Stimulated activated naive CD8-positive, alpha-beta T cell treated with anti-CD3 and anti-CD28 coated beads, Interleukin-15, amount 100 ng/mL, for 72 hours (primary cell): ENCODE measurements around the gene SMTN.
A peak's percentile ranks its signal among the peaks of the same experiment; 100 is the strongest.

Experiments
- ATAC-seq: fragments of 150-1000 bp; cut with Tn5 transposase; 2 replicates; pipeline ENCODE4 v1.10.0; 2021; ENCODE audit warnings: mild to moderate bottlenecking, moderate library complexity
- DNase-seq, 2 donors: peaks; one replicate each; pipeline ENCODE4 v3.0.0; 2021 to 2022
- H3K27ac Mint-ChIP-seq, 2 donors: one replicate each; pipeline ENCODE4 v1.8.0; 2022; ENCODE audit warnings: mild to moderate bottlenecking in 2 of 2, mixed read lengths in 2 of 2, moderate library complexity in 2 of 2
- H3K27me3 Mint-ChIP-seq: one replicate; pipeline ENCODE4 v1.8.0; 2022; ENCODE audit warnings: mixed read lengths
- H3K4me1 Mint-ChIP-seq: one replicate; pipeline ENCODE4 v1.8.0; 2022; ENCODE audit warnings: mild to moderate bottlenecking, mixed read lengths
- H3K4me3 Mint-ChIP-seq, 2 donors: one replicate each; pipeline ENCODE4 v1.8.0; 2022; ENCODE audit warnings: mild to moderate bottlenecking in 2 of 2, mixed read lengths in 2 of 2, moderate library complexity in 1 of 2
- H3K9me3 Mint-ChIP-seq, 2 donors: one replicate each; pipeline ENCODE4 v1.8.0; 2022; ENCODE audit warnings: mixed read lengths in 2 of 2

SMTN gene

DNA sequence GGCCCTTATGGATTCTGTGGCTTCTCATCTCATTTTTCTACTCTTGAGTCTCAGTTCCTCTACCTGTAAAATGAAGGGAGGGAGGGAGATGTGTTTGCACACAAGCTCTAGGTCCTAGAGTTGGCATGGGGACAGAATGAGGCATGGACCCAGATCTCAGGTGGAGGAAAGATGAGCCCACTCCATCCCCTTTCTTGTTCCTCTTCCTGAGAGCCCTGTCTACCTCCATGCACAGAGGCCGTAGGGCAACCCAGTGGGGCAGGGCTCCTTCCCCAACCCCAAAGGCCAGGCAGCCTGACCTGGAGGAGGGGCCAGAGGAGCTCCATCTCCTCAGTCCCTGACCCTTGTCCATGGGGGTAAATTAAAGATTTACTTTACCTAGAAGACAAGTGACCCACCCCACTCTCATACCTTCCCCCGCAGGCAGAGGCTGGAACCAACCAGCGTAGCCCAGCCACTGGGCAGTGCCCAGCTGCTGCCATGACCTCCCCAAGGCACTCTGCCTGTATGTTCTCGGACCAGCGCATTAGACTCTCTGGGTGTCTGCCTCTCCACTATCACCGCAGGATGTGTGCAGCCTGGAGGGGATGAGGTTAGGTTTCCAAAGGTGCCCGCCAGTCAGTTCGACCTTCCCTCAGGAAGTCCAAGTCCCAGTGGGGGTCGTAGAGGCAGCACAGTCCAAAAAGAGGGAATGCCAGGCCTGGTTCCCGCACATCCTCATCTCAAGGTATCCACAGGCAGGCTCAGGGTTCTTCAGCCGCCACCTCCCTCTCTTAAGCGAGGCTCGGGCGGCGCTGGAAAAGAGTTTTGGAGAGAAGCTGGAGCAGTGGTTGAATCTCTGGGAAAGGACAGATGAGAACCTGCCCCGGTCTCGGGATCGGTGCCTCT is 3.0 kb downstream of the SMTN start:
- Mint-ChIP-seq H3K4me3 (peak overlapping the region; percentile 86 to 95), H3K27me3 (no peaks in the 10 kb centered on the region), H3K27ac (peak overlapping the region; percentile 88 to 96), H3K4me1 (peaks cover 49% of the 10 kb centered on the region), H3K9me3 (no peaks in the 10 kb centered on the region)
- DNase-seq (no peak), ATAC-seq (peak; percentile 19)

DNA sequence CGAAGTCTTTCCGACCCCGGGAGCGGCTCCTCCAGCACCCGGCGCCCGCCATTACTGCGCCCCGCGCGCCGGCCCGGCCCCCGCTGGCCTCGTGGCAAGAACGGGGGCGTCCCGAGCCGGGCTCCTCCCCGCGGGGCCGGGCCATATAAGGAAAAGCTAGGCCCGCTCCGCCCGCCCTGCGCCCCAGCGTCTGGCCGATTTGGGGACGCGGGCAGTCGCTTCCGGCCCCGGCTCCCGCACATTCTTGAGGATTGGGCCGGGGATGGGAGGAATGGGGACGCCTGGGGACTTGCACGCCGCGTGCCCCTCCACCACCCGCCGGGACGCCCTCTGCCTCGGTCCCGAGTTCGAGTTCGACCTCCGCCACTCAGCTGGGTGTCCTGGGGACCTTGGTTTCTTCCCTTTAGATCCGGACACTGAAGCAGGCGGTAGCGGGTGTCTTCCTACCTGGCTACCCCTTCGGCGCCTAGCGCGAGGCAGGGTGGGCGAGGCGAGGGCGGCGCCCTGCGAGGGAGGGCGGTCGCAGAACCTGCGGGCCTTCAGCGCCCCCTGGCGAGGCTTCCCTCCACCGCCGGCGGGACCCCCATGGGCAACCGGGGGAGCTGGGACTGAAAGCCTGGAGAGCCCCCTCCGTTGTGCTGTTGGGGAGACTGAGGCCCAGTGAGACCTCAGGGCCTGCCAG is 3.8 kb downstream of the SMTN start:
- H3K4me3 Mint-ChIP-seq = peak overlapping the region; percentile 86 to 95
- DNase-seq (peak; percentile 86 to 88), ATAC-seq (peak; percentile 89)
- peaks cover 49% of the 10 kb centered on the region for H3K4me1 Mint-ChIP-seq
- H3K27ac Mint-ChIP-seq = peak overlapping the region; percentile 91 to 97
- H3K9me3 Mint-ChIP-seq = no peaks in the 10 kb centered on the region
- H3K27me3 Mint-ChIP-seq = no peaks in the 10 kb centered on the region

DNA sequence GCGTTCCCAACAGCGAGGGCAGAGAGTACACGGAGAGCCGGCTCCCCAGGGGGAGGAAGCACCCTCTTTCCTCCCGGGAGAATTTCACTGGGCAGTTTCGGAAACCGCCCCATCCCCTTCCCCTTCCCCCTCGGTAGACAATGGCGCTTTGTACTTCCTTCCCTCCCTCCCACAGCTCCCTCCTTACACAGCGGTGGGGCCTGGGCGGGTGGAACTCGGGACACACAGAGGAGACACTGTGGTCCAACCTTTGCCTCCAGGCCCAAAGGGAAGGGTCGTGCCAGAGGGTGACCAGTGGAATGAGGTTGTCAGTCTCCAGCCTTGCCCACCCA is 4.3 kb downstream of the SMTN start:
- peak overlapping the region; percentile 86 to 95 for H3K4me3 Mint-ChIP-seq
- ATAC-seq (no peak), DNase-seq (no peak)
- no peaks in the 10 kb centered on the region for H3K27me3 Mint-ChIP-seq
- no peaks in the 10 kb centered on the region for H3K9me3 Mint-ChIP-seq
- H3K4me1 Mint-ChIP-seq = peaks cover 48% of the 10 kb centered on the region
- H3K27ac Mint-ChIP-seq = peak overlapping the region; percentile 91 to 97

DNA sequence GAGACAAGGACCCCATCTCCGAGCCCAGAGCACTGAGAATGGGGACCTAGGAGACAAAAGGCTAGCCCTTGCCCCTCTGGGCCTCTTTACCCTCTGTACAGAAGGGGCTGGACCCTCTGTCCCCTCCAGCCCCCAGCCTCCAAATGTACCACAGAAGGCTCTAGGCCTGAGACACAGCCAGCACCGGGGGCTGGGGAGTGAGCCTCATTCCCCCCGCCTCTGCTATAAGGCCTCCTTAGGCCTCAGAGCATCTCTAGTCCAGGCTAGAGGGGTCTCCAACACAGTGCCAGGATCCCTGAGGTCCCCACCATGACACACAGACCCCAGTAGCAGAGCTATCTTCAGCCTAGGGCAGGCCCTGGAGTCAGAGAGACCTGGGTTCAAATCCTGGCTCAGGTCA is 4.8 kb downstream of the SMTN start:
- DNase-seq = no peak
- Mint-ChIP-seq H3K4me3 (peak overlapping the region in 1 of 2 donors; percentile 86), H3K4me1 (peaks cover 43% of the 10 kb centered on the region), H3K9me3 (no peaks in the 10 kb centered on the region), H3K27ac (no peak overlapping the region), H3K27me3 (no peaks in the 10 kb centered on the region)
- ATAC-seq = no peak

DNA sequence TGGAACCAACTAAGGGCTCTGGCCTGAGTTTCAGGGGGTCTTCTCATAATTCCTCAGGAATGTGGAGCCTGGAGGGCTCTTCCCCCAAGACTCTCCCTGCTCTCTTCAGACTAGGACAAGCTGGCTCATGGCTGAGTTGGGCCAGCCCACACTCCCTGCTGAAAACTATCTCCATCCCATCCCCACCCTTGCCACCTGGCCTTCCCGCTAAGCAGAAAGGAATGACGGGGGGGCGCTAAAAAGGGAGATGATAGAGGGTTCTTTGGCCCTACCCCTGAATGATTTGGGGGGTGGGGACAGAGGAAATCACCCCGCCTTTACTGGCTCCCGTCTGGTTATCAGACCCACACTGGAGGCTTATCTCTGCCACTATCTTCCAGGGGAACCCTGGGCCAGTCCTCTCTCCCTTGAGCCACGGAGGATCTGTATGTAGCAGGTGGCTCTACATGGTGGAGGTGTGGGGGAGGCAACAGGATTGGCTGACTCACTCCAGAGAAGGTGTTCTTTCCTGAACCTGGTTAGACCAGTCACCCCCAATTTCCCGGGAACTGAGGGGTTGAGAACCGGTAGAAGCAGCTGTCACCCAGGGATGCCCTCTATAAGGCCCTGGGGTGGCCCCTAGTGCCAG is 5.7 kb downstream of the SMTN start:
- no peak for ATAC-seq
- Mint-ChIP-seq H3K27me3 (no peaks in the 10 kb centered on the region), H3K4me3 (no peak overlapping the region), H3K9me3 (no peaks in the 10 kb centered on the region), H3K27ac (no peak overlapping the region), H3K4me1 (peaks cover 34% of the 10 kb centered on the region)
- DNase-seq = no peak

DNA sequence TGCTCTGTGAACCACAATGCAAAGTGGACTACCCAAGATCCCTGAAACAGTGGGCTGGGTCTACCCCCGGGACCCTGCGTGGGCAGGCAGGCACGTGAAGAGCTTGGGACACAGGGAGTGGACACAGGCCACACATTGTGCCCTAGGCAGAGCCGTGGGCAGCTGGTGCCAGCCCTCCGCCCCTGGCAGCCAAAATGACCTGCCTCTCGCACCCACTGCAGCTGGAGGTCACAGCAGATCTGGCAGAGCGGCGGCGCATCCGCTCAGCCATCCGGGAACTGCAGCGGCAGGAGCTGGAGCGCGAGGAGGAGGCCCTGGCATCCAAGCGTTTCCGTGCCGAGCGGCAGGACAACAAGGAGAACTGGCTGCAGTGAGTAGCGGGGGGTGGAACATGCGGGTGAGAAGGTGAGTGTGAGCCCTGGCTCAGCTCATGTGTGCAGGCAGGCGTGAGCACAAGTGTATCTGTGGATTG is 6.7 kb downstream of the SMTN start:
- ATAC-seq = no peak
- DNase-seq = no peak
- H3K27me3 Mint-ChIP-seq = no peaks in the 10 kb centered on the region
- no peak overlapping the region for H3K4me3 Mint-ChIP-seq
- H3K27ac Mint-ChIP-seq = no peak overlapping the region
- H3K4me1 Mint-ChIP-seq = peaks cover 25% of the 10 kb centered on the region
- no peaks in the 10 kb centered on the region for H3K9me3 Mint-ChIP-seq

DNA sequence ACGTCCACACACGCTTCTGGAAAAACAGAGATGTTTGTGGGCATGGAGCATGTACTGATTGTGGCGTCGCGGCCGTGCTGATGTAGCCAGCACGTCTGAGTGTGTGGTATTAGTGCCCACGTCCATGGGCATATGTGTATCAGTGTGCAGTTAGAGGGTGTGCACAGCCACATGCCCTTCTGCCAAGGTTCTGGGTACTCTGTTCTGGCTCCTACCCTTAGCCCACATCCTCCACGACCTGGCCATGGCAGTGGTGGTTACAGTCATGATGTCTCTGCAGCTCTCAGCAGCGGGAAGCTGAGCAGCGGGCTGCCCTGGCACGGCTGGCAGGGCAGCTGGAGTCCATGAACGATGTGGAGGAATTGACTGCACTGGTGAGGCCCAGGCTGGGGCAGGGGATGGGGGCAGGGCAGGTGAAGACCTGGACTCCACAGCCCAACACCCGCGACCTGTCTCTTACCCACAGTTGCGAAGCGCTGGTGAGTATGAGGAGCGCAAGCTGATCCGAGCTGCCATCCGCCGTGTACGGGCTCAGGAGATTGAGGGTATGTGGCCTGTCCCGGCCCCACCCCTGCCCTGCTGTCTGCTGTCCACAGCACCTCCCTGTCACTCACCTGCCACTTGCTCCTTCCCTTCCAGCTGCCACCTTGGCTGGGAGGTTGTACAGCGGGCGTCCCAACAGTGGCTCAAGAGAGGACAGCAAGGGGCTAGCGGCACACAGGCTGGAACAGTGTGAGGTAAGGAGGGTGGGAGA is 7.3 kb downstream of the SMTN start:
- ATAC-seq = no peak
- H3K27me3 Mint-ChIP-seq = no peaks in the 10 kb centered on the region
- H3K4me1 Mint-ChIP-seq = peaks cover 18% of the 10 kb centered on the region
- no peak overlapping the region for H3K4me3 Mint-ChIP-seq
- no peak for DNase-seq
- H3K9me3 Mint-ChIP-seq = no peaks in the 10 kb centered on the region
- H3K27ac Mint-ChIP-seq = no peak overlapping the region

DNA sequence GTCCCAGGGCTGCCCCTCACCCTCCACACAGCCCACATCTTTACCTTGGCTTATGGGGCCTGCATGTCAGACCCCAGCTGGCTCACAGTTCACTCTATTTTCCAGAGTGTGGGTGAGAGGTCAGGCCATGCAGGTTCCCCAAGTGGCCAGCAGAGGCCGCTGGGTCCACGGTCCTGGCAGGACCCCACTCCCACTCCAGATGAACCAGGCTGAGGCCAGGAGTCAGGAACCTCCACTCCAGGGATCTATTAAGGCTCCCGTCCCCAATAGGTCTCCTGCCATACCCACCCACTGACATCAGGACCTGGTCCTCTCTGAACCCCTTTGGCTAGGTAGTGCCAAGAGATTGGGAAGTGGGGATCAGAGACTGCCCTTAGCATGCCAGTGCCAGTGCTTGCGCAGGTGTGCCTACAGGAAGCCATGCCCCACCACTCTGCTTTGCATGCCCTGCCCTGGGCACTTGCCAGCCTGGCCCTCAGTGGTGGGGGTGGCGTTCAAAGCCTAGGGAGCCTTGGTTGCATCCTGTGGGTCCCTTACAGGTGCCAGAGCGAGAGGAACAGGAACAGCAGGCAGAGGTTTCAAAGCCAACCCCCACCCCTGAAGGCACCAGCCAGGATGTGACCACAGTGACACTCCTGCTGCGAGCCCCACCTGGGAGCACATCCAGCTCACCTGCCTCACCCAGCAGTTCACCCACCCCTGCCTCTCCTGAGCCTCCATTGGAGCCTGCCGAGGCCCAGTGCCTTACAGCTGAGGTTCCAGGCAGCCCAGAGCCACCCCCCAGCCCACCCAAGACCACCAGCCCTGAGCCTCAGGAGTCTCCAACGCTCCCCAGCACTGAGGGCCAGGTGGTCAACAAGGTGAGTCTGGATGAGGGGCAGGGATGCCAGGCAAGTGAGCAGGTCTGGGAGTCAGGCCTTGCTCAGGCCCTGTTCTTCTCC is 8.3 kb downstream of the SMTN start:
- Mint-ChIP-seq H3K27ac (no peak overlapping the region), H3K4me1 (peaks cover 8% of the 10 kb centered on the region), H3K27me3 (no peaks in the 10 kb centered on the region), H3K4me3 (no peak overlapping the region), H3K9me3 (no peaks in the 10 kb centered on the region)
- DNase-seq (no peak), ATAC-seq (no peak)

DNA sequence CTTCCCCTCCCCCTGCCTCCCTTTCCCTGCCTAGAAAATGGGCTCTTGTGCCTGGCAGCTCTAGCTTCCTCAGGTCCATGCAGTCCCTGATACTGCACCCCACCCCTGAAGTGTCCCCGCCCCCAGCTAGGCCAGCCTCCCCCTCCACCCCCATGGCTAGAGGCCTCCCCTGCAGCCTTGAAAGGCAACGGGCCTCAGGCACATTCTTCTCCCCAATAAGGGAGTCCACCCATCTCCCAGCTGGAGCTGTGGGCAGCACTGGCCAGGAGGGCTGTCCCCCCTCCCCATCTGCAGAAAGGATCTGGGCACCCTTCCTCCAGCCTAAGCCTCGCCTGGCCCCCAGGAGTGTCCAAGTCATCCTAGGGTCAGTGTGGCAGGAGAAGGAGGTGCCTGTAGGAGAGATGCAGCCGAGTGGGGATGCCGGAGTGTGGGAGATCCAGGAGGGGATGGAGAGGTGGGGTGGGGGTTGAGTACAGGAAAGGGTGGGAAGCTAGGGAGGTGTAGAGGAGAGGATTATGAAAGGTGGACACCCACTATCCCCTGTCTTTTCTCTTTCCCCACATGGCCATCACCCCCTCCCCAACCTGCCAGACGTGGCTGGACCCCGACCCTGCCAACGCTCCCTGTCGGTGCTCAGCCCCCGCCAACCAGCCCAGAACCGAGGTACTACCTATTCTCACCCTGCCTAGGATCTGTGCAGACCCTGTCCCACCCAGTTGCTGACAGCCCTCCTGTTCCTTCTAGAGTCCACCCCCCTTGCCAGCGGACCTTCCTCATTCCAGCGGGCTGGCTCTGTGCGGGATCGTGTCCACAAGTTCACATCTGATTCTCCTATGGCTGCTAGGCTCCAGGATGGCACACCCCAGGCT is 9.3 kb downstream of the SMTN start:
- H3K4me3 Mint-ChIP-seq = no peak overlapping the region
- ATAC-seq = no peak
- H3K9me3 Mint-ChIP-seq = no peaks in the 10 kb centered on the region
- DNase-seq = no peak
- H3K27me3 Mint-ChIP-seq = no peaks in the 10 kb centered on the region
- H3K4me1 Mint-ChIP-seq = peaks cover 2% of the 10 kb centered on the region
- no peak overlapping the region for H3K27ac Mint-ChIP-seq

DNA sequence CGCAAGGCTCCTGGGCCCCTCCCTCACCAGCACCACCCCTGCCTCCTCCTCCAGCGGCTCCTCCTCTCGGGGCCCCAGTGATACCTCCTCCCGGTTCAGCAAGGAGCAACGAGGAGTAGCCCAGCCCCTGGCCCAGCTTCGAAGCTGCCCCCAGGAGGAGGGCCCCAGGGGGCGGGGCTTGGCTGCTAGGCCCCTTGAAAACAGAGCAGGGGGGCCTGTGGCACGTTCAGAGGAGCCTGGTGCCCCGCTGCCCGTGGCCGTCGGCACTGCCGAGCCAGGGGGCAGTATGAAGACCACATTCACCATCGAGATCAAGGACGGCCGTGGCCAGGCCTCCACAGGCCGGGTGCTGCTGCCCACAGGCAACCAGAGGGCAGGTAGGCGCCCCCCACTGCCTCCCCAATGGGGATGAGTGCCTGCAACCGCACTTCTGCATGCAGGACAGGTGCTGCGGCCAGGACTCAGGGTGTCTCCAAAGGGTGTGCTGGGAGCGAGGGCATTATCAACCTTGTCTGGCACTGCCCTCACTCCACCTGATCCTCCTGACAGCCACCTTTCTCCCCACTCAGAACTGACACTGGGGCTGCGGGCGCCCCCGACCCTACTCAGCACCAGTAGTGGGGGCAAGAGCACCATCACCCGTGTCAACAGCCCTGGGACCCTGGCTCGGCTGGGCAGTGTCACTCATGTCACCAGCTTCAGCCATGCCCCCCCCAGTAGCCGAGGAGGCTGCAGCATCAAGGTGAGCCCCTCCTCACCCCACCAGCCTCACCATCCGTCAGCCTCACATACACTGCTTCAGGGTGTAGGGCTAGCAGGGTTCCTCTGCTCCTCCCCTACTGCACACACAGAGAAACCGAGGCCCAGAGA is 10.2 kb downstream of the SMTN start:
- H3K4me3 Mint-ChIP-seq = no peak overlapping the region
- H3K9me3 Mint-ChIP-seq = no peaks in the 10 kb centered on the region
- no peak overlapping the region for H3K27ac Mint-ChIP-seq
- DNase-seq (no peak), ATAC-seq (no peak)
- no peaks in the 10 kb centered on the region for H3K4me1 Mint-ChIP-seq
- no peaks in the 10 kb centered on the region for H3K27me3 Mint-ChIP-seq

DNA sequence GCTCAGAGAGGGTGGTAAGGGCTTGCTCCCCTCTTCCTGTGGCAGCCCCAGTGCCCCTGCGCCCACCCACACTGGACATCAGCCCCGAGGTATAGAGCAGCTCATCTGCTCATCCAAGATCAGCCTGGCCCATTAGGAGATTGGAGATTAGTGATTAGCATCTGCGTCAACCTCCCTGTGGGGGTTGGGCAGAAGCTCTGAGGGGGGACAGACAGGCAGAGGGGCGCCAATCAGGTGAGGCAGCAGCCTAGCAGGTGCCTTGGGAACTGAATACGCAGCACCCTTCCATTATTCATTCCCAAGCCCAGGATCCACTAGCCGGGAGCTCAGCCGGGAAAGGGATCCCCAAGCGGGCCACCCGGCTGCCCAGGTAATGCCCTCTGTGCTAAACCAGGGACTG is 11.0 kb downstream of the SMTN start:
- H3K27ac Mint-ChIP-seq = peak overlapping the region in 1 of 2 donors; percentile 3
- no peaks in the 10 kb centered on the region for H3K4me1 Mint-ChIP-seq

DNA sequence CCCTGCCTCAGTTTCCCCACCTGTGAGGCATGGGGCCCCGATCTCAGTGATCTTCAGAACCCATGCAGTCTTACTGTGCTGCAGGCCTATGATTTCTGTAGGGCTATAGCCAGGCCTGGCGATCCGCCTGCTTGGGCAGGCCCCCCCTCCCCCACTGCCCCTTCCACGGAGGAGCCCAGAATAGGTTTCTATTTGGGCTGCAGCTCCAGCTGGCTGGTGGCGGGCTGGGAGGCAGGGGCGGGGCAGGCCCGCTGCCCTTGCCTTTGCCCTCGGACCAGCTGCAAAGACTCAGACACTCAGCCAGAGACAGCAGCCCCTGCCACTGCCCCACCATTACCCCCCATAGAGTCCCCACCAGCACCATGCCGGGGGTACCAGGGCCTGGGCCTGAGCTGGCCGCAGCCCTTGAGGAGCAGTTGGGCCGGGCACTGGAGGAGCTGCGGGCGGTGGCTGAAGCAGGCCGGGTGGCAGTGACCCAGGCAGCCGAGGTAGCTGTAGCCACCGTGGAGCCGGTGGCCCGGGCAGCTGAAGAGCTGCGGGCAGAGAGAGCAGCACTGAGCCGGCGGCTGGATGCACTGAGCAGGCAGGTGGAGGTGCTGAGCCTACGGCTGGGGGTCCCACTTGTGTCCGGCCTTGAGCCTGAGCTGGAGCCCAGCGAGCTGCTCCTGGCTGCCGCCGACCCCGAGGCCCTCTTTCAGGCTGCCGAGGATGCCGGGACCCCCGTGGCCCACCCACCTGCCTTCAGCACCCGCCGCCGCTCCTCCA is 12.2 kb downstream of the SMTN start:
- Mint-ChIP-seq H3K4me1 (no peaks in the 10 kb centered on the region), H3K27me3 (no peaks in the 10 kb centered on the region), H3K4me3 (no peak overlapping the region), H3K9me3 (no peaks in the 10 kb centered on the region), H3K27ac (no peak overlapping the region)
- ATAC-seq (no peak), DNase-seq (no peak)

More for the DNA sequence above, 11.0 kb downstream of the SMTN start:
- no peaks in the 10 kb centered on the region for H3K27me3 Mint-ChIP-seq
- no peak for ATAC-seq
- no peak for DNase-seq
- H3K4me3 Mint-ChIP-seq = no peak overlapping the region
- H3K9me3 Mint-ChIP-seq = no peaks in the 10 kb centered on the region
